Measurements from ENCODE around the gene TNFRSF25.

GRCh38 chr1:6504887-6505286 lies 38.9 kb upstream of the TNFRSF25 start:
- no peak for TF ChIP-seq CTCF (IDR thresholded peaks at IDR 0.05; ENCODE audit: control extremely low read depth in 1 of 3, insufficient read depth in 1 of 3, low read depth in 1 of 3, low read length in 3 of 3)
- no peak for TF ChIP-seq HDAC6 (IDR thresholded peaks at IDR 0.05; ENCODE audit: low read depth, low read length)
- no peak for TF ChIP-seq CHD2 (IDR thresholded peaks at IDR 0.05; ENCODE audit: low read length)
- no peak for TF ChIP-seq POLR2A (IDR thresholded peaks at IDR 0.05; ENCODE audit: control extremely low read depth in 1 of 2, low read depth in 2 of 2, low read length in 2 of 2)
- TF ChIP-seq JUN (IDR thresholded peaks at IDR 0.05; ENCODE audit: low read depth, low read length): no peak
- no peak for TF ChIP-seq CREB1 (IDR thresholded peaks at IDR 0.05)
- TF ChIP-seq RAD21 (IDR thresholded peaks at IDR 0.05 in 1 of 2, conservative IDR thresholded peaks at IDR 0.05 in 1 of 2; ENCODE audit: low read depth in 2 of 2, low read length in 2 of 2): no peak
- TF ChIP-seq POU5F1 (IDR thresholded peaks at IDR 0.05; ENCODE audit: low read depth, low read length): no peak
- TF ChIP-seq POLR2AphosphoS5 (IDR thresholded peaks at IDR 0.05; ENCODE audit: low read depth, low read length): no peak
- TF ChIP-seq SP2 (IDR thresholded peaks at IDR 0.05; ENCODE audit: low read length): no peak

All from H1 (cell line).